ENCODE results near the gene CUEDC2.

CUEDC2 gene

DNA sequence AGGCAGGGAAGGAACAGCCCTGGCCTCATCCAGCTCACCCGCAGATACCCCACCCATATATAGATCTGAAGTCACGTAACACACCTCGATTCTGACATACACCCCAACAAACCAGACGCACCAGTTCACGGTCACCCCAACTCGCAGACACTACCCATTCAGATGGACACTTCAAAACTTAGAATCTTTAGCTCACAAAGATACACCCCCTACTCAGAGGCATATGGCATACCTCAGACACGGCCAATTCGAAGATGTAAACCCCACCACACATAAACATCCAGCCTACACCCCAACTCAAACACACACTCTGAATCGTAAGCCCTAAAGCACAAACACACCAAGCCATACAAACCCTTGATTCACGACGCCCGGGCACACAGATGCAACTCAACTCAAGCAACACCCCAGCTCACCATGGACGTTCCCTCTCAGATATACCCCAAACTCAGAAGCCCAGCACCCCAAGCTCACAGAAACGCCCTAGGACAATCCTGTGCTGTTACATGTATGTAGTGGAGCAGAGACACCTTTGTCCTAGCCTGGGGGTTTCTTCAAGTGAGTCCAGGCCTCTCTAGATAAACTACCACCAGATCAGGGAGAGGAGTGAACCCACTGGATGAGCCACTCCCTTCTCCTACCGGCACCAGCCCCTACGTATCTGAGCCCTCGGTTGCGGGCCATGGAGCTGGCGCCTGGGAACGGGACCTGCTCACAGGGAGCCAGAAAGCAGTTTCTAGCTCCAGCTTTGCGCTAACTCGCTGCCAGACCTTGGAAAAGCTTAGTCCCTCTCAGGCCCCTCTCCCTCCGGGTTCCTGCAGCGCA is 22.6 kb downstream of the CUEDC2 start:
- no peak for DNase-seq (ENCODE audit: low read depth)

DNA sequence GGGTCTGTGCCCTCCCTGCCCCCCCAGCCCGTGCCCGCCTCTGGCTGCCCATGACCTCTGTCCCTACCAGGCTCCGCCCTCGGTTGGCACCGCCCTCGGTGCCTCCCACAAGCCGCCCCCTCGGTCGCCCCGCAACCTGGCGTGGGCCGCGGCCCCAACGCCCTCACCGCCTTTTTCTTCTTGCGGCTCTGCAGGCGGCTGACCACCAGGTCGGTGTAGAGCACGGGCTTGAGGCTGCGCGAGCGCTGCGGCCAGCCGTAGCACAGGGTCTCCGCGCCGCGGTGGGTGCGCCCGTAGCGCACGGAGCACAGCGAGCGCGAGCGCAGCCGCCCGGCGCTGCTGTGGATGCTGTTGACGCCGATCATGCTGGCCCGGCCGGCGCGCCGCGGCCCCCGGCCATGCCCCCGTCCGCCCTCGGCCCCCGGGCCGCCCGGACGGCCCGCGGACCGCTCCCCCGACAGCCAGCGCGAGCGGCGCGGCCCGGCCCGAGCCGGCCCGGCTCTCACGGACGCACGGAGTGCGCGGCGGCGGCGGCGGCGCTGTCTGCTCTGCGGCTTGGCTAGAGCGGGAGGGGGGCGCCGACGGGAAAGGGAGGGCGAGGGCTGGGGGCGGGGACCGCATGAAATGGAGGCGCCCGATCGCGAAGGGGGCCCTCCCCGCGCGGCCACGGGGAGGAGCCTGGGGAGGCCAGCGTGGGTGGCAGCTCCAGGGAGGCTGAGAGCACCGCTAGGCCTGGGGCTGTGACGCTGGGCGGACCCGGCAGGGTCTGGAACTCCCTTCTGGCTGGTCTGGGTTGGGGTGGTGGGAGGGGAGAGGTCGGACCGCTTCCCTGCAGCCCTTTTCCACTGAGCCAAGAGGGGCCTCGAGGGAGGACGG is 23.4 kb downstream of the CUEDC2 start:
- DNase-seq (ENCODE audit: low read depth) = no peak

DNA sequence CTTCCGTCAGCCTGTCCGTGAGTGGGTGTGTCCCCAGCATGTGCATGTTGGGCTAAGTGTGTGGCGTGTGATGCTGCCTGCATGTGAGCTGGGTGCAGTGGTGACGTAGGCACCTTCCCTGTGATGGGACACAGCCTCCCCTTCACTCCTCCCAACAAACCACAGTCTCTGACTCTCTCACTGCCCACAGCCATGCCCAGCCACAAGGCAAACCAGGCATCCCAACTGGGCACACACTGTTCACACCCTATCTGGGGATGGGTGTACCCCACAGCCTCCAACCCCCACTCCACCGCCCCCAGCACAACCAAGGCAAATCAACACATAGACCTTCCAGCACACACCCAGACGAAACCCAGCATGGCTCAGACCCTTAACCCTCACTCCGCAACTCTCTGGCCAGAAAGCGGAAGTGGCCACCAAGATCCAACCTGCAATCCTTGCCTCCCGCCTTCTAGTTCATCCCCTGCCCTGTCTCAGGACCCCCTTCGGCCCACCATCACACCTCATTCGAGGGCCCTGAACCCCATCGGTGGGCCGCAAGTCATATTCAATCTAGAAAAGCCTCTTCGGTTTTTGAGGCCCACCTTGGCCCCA is 24.1 kb downstream of the CUEDC2 start:
- DNase-seq (ENCODE audit: low read depth) = no peak

DNA sequence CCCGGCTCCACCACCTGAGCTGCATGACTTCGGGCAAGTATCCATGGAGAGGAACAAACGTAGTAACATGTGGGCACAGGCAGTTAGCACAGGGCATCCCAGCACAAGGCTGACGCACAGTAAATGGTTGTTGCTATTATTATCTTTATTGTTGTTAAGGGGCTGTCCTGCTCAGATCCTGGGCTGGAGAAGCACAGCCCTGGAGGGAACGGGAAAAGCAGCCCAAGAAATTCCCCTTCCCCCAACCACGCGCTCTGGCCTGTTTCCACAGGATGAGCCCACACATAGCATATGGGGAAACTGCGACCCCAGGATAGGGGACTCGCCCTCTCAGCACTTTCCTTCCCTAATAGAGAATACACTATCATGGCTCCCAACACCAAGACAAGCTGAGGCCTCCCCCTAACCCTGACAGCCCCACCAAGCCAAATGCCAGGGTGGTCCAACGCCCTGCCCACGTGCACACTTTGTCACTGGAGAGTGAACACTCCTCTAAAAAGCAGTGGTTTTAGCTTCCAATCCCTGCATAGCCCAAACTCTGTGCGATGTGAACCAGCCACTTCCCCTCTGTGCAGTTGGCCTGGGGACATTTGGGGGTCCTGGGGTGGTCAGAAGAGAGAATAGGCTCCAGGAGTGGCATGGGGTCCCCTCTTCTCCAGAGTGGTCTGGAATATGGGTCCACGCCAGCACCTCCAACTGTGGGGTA is 24.8 kb downstream of the CUEDC2 start:
- DNase-seq (ENCODE audit: low read depth) = no peak

DNA sequence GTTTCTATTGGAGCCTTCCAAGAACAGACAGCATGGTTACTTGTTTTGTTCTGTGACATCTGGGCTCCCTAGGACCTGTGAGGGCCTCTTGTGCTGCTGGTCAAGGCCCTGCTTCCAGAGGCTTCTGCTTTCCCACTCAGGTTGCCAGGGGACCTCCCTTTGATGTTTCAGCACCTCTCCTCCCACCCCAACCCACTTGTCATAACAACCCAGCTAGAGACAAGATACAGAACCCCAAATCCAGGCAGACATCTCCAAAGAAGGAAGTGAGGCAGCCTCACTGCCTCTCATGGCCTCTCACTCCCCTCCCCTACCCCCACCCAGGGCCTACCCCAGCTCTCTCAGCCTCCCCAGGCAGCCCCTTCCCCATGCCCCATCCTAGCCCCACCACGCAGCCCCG is 25.6 kb downstream of the CUEDC2 start:
- no peak for DNase-seq (ENCODE audit: low read depth)

DNA sequence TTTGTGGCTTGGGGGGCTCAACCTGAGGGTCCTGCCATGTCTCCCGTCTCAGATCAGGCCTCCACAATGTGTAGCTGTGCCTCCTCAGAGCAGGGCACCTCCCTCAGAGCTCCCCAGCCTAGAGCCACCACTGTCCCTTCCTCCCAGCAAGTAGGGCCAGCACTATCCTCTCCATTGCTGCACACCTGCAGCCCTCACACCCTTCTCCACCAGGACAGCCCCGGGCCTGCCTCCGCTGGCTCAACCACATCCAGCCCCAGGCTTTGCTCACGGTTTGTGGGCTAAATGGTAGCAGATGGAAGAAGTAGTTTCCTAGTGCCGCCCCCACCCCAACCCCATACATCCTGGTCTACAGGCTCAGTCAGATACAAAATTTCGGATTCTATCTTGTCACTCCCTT is 26.7 kb downstream of the CUEDC2 start:
- DNase-seq (ENCODE audit: low read depth) = no peak

DNA sequence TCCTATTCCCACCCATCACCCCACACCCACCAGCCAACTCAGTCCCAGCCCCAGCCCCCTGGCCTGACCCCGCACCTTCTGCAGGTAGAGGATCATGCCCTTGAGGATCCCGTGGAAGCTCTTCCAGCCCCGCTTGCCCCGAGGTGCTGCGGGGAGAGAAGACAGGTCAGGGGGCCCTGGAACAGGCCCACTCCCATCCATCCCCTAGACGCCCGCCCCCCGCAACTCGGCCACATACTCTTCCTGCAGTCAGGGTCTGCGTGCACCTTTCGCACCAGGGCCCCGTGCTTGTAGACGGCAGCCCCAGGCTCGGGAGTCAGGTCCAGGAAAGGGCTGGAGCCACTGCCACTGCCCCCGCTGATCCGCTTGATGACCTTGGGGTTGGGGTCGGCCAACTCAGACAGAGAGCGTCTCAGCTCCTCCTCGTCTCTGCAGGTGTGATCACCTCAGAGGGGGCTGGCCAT is 27.2 kb downstream of the CUEDC2 start:
- DNase-seq (ENCODE audit: low read depth) = no peak

DNA sequence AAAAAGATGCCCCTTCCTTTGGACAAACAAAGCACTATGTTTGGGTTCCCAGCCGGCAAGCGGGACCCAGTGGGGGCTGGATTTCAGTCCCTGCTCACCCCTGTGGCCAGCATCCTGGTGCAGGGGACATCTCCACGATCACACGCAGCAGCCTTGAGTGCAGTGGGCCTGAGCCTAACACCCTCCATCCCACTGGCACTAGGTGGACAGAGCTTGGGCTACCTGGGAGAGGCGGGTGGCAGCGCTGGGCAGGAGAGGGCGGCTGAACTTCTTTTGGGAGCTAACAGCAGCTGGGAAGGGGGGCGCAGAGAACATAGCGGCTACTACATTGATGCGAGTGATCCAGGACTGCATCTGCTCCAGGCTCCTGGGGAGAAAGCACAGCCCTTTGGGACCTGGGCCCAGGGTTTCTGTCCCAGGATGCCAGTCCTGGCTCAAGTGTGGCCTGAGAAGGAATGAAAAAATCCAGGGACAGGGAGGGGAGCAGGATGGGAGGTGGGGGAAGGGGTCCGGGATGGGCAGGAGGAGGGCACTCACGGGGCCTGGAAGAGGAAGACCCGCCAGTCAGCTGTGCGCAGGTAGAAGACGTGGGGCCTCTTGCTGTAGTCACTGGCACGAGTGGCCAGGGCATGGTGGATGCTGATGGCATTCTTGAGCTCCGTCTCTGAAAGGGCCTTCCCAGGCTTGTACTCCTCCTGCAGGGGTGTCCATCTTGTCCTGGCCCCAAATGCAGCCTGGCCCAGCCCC is 27.8 kb downstream of the CUEDC2 start:
- DNase-seq (ENCODE audit: low read depth) = no peak

DNA sequence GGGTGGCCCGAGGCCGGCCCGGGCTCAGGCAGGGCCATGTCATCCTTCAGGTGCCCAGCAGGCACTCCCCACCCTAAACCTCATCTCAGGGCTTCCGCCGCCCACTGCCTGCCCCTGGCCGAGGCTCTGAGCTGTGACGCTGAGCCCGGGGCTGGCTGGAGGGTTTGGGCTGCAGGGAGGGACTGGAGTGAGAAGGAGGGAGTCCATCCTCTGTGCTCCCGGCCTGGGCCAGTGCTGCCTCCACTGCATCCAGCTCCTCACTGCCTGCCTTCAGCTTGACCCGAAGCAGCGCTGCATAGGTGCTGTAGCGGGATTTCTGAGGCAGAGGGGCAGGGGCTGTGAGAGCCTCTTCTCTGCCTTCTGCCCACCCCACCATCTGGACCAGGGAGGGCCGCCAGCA is 29.3 kb downstream of the CUEDC2 start:
- no peak for DNase-seq (ENCODE audit: low read depth)

DNA sequence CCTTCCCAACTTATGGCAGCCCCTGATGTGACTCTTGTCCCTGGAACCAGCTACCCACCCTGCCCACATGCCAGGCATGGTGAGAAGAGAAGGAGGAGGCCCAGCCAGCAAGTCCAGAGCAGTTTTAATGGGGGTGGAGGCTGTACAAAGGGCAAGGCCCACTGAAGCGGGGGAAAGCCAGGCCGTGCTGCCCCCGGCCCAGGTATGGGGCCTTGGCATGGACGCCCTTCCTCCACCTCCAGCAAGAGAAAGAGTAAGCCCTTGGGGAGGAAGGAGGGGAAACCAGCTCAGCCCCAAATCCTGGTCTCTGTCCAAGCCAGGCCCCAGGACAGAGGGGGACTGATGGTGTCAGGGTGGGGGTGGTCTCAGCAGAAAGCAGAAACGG is 29.9 kb downstream of the CUEDC2 start:
- no peak for DNase-seq (ENCODE audit: low read depth)

DNA sequence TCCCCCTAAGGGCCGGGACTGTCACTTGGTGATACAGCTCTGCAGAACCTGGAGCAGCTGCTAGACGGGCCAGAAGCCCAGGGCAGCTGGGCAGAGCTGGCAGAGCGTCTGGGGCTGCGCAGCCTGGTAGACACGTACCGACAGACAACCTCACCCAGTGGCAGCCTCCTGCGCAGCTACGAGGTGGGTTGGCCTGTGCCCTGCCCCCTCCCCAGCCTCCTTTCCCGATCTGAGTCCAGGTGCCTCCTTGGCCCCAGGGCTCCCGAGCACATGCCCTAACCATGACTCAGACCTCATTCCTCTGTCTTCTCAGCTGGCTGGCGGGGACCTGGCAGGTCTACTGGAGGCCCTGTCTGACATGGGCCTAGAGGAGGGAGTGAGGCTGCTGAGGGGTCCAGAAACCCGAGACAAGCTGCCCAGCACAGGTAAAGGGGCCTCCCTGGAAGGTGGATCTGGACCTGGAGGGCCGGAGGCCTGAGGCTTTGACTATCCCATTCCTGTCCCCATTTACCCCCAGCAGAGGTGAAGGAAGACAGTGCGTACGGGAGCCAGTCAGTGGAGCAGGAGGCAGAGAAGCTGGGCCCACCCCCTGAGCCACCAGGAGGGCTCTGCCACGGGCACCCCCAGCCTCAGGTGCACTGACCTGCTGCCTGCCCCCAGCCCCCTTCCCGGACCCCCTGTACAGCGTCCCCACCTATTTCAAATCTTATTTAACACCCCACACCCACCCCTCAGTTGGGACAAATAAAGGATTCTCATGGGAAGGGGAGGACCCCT is 30.5 kb downstream of the CUEDC2 start:
- DNase-seq (ENCODE audit: low read depth) = no peak

DNA sequence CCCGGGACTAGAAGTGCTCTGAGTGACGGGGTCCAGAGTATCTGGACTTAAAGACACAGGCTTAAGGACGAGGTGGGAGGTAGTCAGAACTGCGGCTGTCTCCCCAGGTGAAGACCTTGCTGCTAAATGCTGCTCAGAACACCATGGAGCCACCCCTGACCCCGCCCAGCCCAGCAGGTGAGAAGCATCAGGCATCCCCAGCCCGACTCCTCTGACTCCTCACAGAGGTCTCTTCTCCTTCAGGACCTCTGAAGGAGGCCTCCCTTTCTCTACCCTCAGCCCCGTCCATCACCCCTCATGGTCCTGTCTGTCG is 31.1 kb downstream of the CUEDC2 start:
- DNase-seq (ENCODE audit: low read depth) = no peak

DNA sequence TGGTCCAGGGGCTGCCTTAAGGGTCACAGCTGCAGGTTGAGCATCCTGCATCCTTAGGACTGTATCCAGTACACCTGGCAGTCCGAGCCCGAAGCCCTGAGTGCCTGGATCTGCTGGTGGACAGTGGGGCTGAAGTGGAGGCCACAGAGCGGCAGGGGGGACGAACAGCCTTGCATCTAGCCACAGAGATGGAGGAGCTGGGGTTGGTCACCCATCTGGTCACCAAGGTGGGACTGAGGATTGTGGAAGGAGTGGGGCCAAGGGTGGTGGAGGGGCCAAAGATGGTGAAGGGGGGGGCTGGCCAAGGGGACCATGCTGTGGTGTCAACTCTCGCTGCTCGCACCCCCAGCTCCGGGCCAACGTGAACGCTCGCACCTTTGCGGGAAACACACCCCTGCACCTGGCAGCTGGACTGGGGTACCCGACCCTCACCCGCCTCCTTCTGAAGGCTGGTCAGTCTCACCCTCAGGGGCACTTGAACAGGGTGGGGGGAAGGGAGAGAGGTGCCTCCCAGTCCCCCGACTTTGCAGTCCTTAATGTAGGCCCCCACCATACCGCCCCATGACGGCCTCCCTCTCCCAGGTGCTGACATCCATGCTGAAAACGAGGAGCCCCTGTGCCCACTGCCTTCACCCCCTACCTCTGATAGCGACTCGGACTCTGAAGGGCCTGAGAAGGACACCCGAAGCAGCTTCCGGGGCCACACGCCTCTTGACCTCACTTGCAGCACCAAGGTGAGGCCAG is 31.6 kb downstream of the CUEDC2 start:
- DNase-seq (ENCODE audit: low read depth) = no peak

DNA sequence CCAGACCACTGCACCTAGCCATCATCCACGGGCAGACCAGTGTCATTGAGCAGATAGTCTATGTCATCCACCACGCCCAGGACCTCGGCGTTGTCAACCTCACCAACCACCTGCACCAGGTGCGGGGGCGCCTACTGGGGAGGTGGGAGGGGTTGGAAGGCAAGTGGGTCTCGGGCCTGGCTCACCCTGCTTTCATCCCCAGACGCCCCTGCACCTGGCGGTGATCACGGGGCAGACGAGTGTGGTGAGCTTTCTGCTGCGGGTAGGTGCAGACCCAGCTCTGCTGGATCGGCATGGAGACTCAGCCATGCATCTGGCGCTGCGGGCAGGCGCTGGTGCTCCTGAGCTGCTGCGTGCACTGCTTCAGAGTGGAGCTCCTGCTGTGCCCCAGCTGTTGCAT is 32.3 kb downstream of the CUEDC2 start:
- DNase-seq (ENCODE audit: low read depth) = no peak

DNA sequence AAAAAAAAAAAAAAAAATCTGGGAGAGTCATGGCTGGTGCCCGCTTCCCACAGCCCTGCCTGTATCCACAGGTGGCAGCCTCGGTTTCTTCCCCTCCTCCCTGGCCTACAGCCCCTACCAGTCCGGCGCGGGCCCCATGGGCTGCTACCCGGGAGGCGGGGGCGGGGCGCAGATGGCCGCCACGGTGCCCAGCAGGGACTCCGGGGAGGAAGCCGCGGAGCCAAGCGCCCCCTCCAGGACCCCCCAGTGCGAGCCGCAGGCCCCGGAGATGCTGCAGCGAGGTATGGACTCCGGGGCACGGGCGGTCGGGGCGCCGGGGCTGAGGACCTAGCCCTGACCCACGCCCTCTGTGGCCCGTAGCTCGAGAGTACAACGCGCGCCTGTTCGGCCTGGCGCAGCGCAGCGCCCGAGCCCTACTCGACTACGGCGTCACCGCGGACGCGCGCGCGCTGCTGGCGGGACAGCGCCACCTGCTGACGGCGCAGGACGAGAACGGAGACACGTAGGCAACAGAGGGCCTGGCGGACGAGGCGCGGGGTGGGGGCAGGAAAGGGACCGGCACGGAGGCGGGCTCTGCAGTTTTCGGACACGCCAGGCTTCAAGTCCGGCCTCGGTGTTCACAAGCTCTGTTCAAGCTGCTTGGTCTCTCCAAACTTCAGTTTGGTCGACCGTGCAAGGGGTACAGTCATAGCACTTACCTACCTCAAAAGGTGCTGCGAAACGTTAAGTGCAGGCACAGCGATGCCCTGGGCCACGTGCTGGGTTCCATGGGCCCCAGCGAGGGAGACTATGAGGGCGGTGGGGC is 33.0 kb downstream of the CUEDC2 start:
- DNase-seq (ENCODE audit: low read depth) = peak; percentile 88

DNA sequence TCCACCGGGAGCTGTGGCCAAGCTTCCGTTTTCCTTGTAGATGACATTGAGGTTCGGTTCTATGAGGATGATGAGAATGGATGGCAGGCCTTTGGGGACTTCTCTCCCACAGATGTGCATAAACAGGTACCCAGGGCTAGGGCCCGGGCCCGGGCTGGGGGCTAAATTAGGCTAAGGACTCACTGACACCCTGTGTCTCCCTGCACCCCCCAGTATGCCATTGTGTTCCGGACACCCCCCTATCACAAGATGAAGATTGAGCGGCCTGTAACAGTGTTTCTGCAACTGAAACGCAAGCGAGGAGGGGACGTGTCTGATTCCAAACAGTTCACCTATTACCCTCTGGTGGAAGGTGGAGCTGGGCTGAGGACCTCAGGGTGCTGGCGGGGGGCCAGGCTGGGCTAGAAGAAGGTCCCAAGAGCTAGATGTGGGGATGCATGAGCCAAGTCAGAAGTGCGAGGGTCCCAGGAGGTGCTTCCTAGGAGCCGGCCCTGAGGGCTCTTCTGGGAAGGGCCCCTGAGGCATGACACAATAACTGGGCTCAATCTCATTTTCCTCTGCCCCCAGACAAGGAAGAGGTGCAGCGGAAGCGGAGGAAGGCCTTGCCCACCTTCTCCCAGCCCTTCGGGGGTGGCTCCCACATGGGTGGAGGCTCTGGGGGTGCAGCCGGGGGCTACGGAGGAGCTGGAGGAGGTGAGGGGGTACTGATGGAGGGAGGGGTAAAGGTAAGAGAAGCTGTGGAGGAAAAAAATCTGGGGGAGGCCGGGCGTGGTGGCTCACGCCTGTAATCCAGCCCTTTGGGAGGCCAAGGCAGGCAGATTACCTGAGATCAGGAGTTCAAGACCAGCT is 34.0 kb downstream of the CUEDC2 start:
- DNase-seq (ENCODE audit: low read depth) = no peak

DNA sequence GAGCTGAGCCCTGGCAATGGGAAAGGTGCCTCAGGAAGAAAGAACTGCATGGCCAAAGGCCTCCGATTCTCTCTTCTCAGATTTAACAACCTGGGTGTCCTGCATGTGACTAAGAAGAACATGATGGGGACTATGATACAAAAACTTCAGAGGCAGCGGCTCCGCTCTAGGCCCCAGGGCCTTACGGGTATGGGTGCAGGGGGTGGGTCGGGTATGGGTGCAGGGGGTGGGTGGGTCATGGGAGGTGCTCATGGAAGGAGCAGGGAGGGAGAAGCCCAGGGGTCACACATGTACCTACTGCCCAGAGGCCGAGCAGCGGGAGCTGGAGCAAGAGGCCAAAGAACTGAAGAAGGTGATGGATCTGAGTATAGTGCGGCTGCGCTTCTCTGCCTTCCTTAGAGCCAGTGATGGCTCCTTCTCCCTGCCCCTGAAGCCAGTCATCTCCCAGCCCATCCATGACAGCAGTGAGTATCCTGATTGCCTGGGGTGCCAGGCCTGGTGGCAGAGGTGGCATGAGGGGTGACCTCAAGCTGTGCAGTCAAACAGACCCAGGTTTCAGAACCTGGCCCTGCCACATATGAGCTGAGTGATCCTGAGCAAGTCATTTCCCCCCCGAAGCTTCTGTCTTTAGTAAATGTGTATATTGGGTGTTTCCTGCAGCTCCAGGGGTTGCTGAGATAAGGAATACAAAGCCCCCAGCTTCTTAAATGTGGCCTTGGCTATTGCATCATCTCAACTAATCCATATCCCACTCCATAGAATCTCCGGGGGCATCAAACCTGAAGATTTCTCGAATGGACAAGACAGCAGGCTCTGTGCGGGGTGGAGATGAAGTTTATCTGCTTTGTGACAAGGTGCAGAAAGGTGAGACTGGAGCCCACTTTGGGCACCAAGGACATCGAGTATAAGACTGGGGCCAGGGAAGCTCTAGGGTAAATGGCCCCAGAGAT is 34.9 kb downstream of the CUEDC2 start:
- no peak for DNase-seq (ENCODE audit: low read depth)

Measured in CMK (cell line).